IMR-90 (cell line): ENCODE data around the gene TSHZ1. TPM values are rescaled to one million over a fixed set of nuclear protein-coding genes. Genes with fewer than 3 reads are reported as not detected.

ENCODE experiments used
- ATAC-seq: fragments of 200-7000 bp; cut with Tn5 transposase; 2 replicates; pipeline ENCODE4 v1.9.1; 2020; ENCODE audit warnings: low read depth, mild to moderate bottlenecking, moderate library complexity
- BruUV-seq: library from RNA; stranded (reverse); fragments of 400-500 nt; replicated peaks from 2 replicates; lab custom pipeline; 2021; lab: Mats Ljungman, UMichigan
- CTCF ChIA-PET: fragments of 300-600 bp; formaldehyde crosslinking; extraction: SDS; loops from one replicate; lab custom pipeline; 2021; ENCODE audit warnings: antibody characterized with exemption; lab: Yijun Ruan, JAX
- POLR2A ChIA-PET: fragments of 300-600 bp; sonication (Branson Sonifier 250); formaldehyde crosslinking; loops from one replicate; lab custom pipeline; 2022; ENCODE audit warnings: antibody characterized with exemption; ENCODE audit not compliant: unreplicated experiment; lab: Charles Lee
- DNase-seq: peaks from one replicate; pipeline ENCODE4 v3.0.0; 2013
- H2AFZ ChIP-seq: replicated peaks from 2 replicates; pipeline ENCODE3; 2013; ENCODE audit warnings: low read length, mild to moderate bottlenecking; ENCODE audit not compliant: poor library complexity
- H2AK5ac ChIP-seq: 2 replicates; pipeline ENCODE4 v1.6.1; 2013; ENCODE audit warnings: low read depth, low read length, inconsistent platforms
- H2AK9ac ChIP-seq: replicated peaks from 2 replicates; pipeline ENCODE3; 2013; ENCODE audit warnings: mild to moderate bottlenecking, low read depth, low read length, moderate library complexity; ENCODE audit not compliant: poor library complexity
- H2BK120ac ChIP-seq: 2 replicates; pipeline ENCODE4 v1.6.1; 2013; ENCODE audit warnings: low read depth, low read length, inconsistent platforms
- H2BK15ac ChIP-seq: 3 replicates; pipeline ENCODE4 v1.6.1; 2013; ENCODE audit warnings: low read depth, low read length, inconsistent platforms
- H2BK20ac ChIP-seq: 2 replicates; pipeline ENCODE4 v1.6.1; 2013; ENCODE audit warnings: low read depth, mild to moderate bottlenecking, inconsistent platforms, low read length, moderate library complexity
- H2BK5ac ChIP-seq: 2 replicates; pipeline ENCODE4 v1.6.1; 2013; ENCODE audit warnings: mild to moderate bottlenecking, low read depth, low read length, inconsistent platforms; ENCODE audit not compliant: poor library complexity, severe bottlenecking
- H3K14ac ChIP-seq: replicated peaks from 2 replicates; pipeline ENCODE4 v1.6.1; 2013; ENCODE audit warnings: low read depth, low read length, inconsistent platforms
- H3K18ac ChIP-seq: 2 replicates; pipeline ENCODE4 v1.6.1; 2013; ENCODE audit warnings: low read depth, low read length, control low read depth
- H3K23ac ChIP-seq: 2 replicates; pipeline ENCODE4 v1.6.1; 2013; ENCODE audit warnings: low read depth, low read length, inconsistent platforms
- H3K27ac ChIP-seq: 2 replicates; pipeline ENCODE4 v1.5.1; 2013; ENCODE audit warnings: mild to moderate bottlenecking, control low read depth, low read length; ENCODE audit not compliant: insufficient read depth
- H3K27me3 ChIP-seq: 2 replicates; pipeline ENCODE4 v1.6.1; 2013; ENCODE audit warnings: low read length; ENCODE audit not compliant: control insufficient read depth, insufficient read depth
- H3K36me3 ChIP-seq: 2 replicates; pipeline ENCODE4 v1.6.1; 2013; ENCODE audit warnings: low read length, mixed read lengths; ENCODE audit not compliant: control insufficient read depth, insufficient read depth
- H3K4ac ChIP-seq: 2 replicates; pipeline ENCODE4 v1.6.1; 2013; ENCODE audit warnings: low read depth, low read length, inconsistent platforms
- H3K4me1 ChIP-seq: 2 replicates; pipeline ENCODE4 v1.6.1; 2013; ENCODE audit warnings: low read length, mixed read lengths; ENCODE audit not compliant: control insufficient read depth, insufficient read depth
- H3K4me2 ChIP-seq: 2 replicates; pipeline ENCODE4 v1.6.1; 2013; ENCODE audit warnings: low read depth, mild to moderate bottlenecking, control low read depth, low read length, moderate library complexity
- H3K4me3 ChIP-seq: 2 replicates; pipeline ENCODE4 v1.5.1; 2013; ENCODE audit warnings: low read depth, mild to moderate bottlenecking, control low read depth, low read length, moderate library complexity; ENCODE audit not compliant: insufficient read depth
- H3K56ac ChIP-seq: 2 replicates; pipeline ENCODE4 v1.6.1; 2013; ENCODE audit warnings: low read length, inconsistent platforms; ENCODE audit not compliant: insufficient read depth; ENCODE audit errors: extremely low read depth
- H3K79me1 ChIP-seq, 2 experiments: 2 replicates each; pipeline ENCODE4 v1.6.1; 2013; ENCODE audit warnings: low read length in 2 of 2, inconsistent platforms in 1 of 2, low read depth in 1 of 2
- H3K9ac ChIP-seq: 2 replicates; pipeline ENCODE4 v1.6.1; 2013; ENCODE audit warnings: low read depth, low read length, control low read depth
- H3K9me1 ChIP-seq: 2 replicates; pipeline ENCODE4 v1.6.1; 2013; ENCODE audit warnings: low read length, inconsistent platforms; ENCODE audit not compliant: insufficient read depth
- H3K9me3 ChIP-seq: 2 replicates; pipeline ENCODE4 v1.6.1; 2013; ENCODE audit warnings: low read length; ENCODE audit not compliant: control insufficient read depth, insufficient read depth
- H4K20me1 ChIP-seq: 2 replicates; pipeline ENCODE4 v1.6.1; 2013; ENCODE audit warnings: low read length, inconsistent platforms; ENCODE audit not compliant: insufficient read depth
- H4K5ac ChIP-seq: 2 replicates; pipeline ENCODE4 v1.6.1; 2013; ENCODE audit warnings: mild to moderate bottlenecking, low read depth, low read length, control low read depth
- H4K8ac ChIP-seq, 2 experiments: 2 replicates each; pipeline ENCODE4 v1.6.1; 2013; ENCODE audit warnings: low read depth in 2 of 2, low read length in 2 of 2, control low read depth in 1 of 2, inconsistent platforms in 1 of 2
- H4K91ac ChIP-seq: 2 replicates; pipeline ENCODE4 v1.6.1; 2013; ENCODE audit warnings: low read depth, low read length, inconsistent platforms; ENCODE audit not compliant: insufficient read depth
- CEBPB ChIP-seq: IDR thresholded peaks from 2 replicates; pipeline ENCODE4 v1.6.1; 2012; ENCODE audit warnings: low read depth, low read length, improper control_type of control experiment
- CHD1 ChIP-seq: IDR thresholded peaks from 2 replicates; pipeline ENCODE4 v1.6.1; 2012; ENCODE audit warnings: low read depth, low read length, improper control_type of control experiment
- ELK1 ChIP-seq: fragments of 150-350 bp; IDR thresholded peaks from 2 replicates; pipeline ENCODE4 v1.6.1; 2016; ENCODE audit warnings: low read depth, mild to moderate bottlenecking, low read length, moderate library complexity, borderline replicate concordance
- MAZ ChIP-seq: IDR thresholded peaks from 2 replicates; pipeline ENCODE4 v1.6.1; 2012; ENCODE audit warnings: low read depth, mild to moderate bottlenecking, low read length, improper control_type of control experiment, moderate library complexity, borderline replicate concordance
- NFE2L2 ChIP-seq: fragments of 150-350 bp; IDR thresholded peaks from 2 replicates; pipeline ENCODE4 v1.6.1; 2016; ENCODE audit warnings: low read depth, mild to moderate bottlenecking, low read length
- POLR2A ChIP-seq: IDR thresholded peaks from 2 replicates; pipeline ENCODE4 v1.6.1; 2012; ENCODE audit warnings: mild to moderate bottlenecking, low read depth, low read length
- RCOR1 ChIP-seq: IDR thresholded peaks from 2 replicates; pipeline ENCODE4 v1.6.1; 2012; ENCODE audit warnings: mild to moderate bottlenecking, low read length, improper control_type of control experiment; ENCODE audit not compliant: insufficient replicate concordance
- SMC3 ChIP-seq: fragments of 150-350 bp; IDR thresholded peaks from 2 replicates; pipeline ENCODE4 v1.6.1; 2016; ENCODE audit warnings: low read depth, mild to moderate bottlenecking, antibody characterized with exemption, low read length, moderate library complexity
- USF2 ChIP-seq: fragments of 150-350 bp; IDR thresholded peaks from 2 replicates; pipeline ENCODE4 v1.6.1; 2017; ENCODE audit warnings: mild to moderate bottlenecking, antibody characterized with exemption, low read length, low read depth
- WGBS, 2 experiments: methylation state at CpG; one replicate each; pipeline versions ENCODE4 v1.1.5 to v1.1.7; 2013; ENCODE audit warnings: missing lambda C conversion rate in 2 of 2; ENCODE audit not compliant: insufficient read length in 1 of 2; ENCODE audit errors: extremely low coverage in 2 of 2; 5-methylcytosine and 5-hydroxymethylcytosine counted together
- dilution Hi-C: fragments of 300-500 bp; cut with HindIII; formaldehyde crosslinking; loops from one replicate; pipeline ENCODE4 v1.14.3; 2018; ENCODE audit warnings: low sequenced_read_pairs; ENCODE audit not compliant: unreplicated experiment
- in situ Hi-C: fragments of 300-500 bp; cut with MboI; formaldehyde crosslinking; loops from 3 replicates; pipeline ENCODE4 v1.14.3; 2019; ENCODE audit warnings: low sequenced_read_pairs, inconsistent platforms, mixed read lengths
- intact Hi-C: fragments of 100-400 bp; cut with micrococcal nuclease; formaldehyde crosslinking; loops from 2 replicates; pipeline ENCODE4 v1.10.0; 2022
- polyA plus RNA-seq, 3 experiments: library from polyadenylated mRNA; depleted of rRNA; stranded (reverse); fragments of >200 nt; gene quantifications; 2 replicates each; pipeline ENCODE4 v1.2.3, GENCODE V29; 2012; ENCODE audit warnings: low replicate concordance in 1 of 3
- total RNA-seq: library from RNA; depleted of rRNA; stranded (reverse); fragments of >200 nt; gene quantifications from 2 replicates; pipeline ENCODE4 v1.2.3, GENCODE V29; 2012

Gene TSHZ1
- total and polyA plus RNA-seq, 2 of the 4 experiments (the other 2 are of a cell fraction): 7.1 to 10.0 TPM

DNA sequence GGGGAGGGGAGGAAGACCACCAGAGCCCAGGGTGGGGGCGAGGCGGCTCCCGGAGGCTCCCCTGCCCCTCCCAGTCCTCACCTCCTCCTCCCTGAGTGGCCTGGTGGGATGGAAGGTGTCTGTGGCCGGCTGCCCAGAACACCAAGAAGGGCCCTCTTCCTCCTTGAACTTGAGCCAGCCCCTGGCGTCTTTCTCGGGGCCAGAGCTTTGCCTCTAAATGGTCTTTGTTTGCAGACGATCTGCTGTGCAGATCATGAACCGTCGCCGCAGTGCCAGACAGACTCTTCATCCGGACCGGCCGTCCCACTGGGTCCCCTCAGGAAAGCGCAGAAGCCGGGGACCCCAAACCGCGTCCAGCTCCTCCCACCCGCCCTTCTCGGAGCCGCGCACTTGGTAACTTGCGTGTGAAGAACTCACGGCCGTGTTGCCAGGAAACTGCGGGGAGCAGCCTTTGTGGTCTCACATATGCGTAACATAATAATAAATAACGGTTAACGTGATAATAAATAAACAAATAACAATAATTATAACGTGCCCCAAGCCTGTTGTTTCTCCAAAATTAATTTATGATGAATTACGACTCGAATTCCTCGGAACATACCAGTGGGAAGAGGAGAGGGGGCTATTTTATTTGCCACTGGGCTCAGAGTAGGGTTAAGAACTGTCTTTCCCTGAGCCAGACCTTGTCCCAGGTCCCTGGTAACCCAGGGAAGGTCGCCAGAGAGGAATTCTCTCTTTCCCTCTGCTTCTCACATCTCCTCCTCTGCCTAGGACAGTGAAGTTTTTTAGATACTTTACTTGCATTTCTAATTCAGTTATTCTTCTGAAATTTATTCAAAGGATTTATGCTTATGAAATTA lies 42.6 kb upstream of the TSHZ1 start:
- Histone ChIP-seq H2AK9ac (peak overlapping the region; percentile 48), H2BK5ac (no peak overlapping the region), H3K9me1 (no peaks in the 10 kb centered on the region), H3K27me3 (peaks cover 20% of the 10 kb centered on the region), H4K5ac (no peak overlapping the region), H3K9me3 (peaks cover 8% of the 10 kb centered on the region; the same call in 1 of the 2 replicates), H3K4ac (no peak overlapping the region), H3K9ac (peak overlapping the region; percentile 21; the same call in 1 of the 2 replicates), H3K4me3 (peak overlapping the region; percentile 38), H2AK5ac (no peak overlapping the region), H2BK120ac (no peak overlapping the region), H3K18ac (no peak overlapping the region; the same call in 1 of the 2 replicates), H2BK15ac (no peak overlapping the region; the same call in 2 of the 3 replicates), H3K14ac (no peak overlapping the region), H3K4me2 (peak overlapping the region; percentile 67), H3K36me3 (no peaks in the 10 kb centered on the region), H4K91ac (no peak overlapping the region), H3K27ac (no peak overlapping the region), H4K8ac (no peak overlapping the region), H3K79me1 (no peaks in the 10 kb centered on the region), H2AFZ (peak overlapping the region; percentile 89), H4K20me1 (no peaks in the 10 kb centered on the region), H2BK20ac (no peak overlapping the region), H3K4me1 (no peaks in the 10 kb centered on the region), H3K56ac (no peak overlapping the region), H3K23ac (peak overlapping the region; percentile 42; the same call in 1 of the 2 replicates)
- TF ChIP-seq CHD1: no peak
- no peak for TF ChIP-seq NFE2L2
- no peak for TF ChIP-seq USF2
- no peak for TF ChIP-seq ELK1
- no peak for TF ChIP-seq CEBPB
- no peak for TF ChIP-seq RCOR1
- no peak for TF ChIP-seq SMC3
- no peak for TF ChIP-seq POLR2A
- TF ChIP-seq MAZ: no peak
- dilution Hi-C loops: no loop called here
- DNase-seq: peak; percentile 17
- CTCF ChIA-PET: interaction anchor here (0.6 to 1.5 kb wide), 2 partner anchors 10 to 475 kb away, joined by 3 to 4 read pairs; no protein-coding TSS in a partner anchor
- POLR2A ChIA-PET: no interaction called here
- intact Hi-C loops: no loop called here
- in situ Hi-C loops: no loop called here
- peak; percentile 72 for ATAC-seq
- no TSS peak for BruUV-seq
- 12% methylated on average over 10 of the region's 33 CpGs; no CpG with 5 or more reads in 1 of the 2 experiments for WGBS, 2 experiments
